ENCODE data around the gene TTC13.

DNA sequence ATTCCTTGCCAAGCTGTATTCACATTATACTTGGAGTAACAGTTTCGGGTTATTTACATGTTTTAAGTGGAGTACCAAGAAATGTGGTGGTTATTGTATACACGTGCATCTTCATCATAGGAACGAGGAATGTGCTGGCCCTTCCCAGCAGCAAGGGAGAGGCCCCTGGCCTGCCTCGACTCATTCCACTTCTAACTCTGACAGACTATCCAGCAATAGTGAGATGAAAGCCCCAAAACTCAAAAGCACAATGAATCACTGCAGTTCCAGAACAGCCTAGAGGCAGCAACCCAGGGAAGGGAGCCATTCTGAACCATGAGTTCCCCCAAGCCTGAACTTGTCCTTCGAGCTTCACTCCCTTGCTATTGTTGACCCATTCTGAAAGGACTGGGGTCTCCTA lies 38.3 kb upstream of the TTC13 start:
- TF ChIP-seq, protein P1, sequence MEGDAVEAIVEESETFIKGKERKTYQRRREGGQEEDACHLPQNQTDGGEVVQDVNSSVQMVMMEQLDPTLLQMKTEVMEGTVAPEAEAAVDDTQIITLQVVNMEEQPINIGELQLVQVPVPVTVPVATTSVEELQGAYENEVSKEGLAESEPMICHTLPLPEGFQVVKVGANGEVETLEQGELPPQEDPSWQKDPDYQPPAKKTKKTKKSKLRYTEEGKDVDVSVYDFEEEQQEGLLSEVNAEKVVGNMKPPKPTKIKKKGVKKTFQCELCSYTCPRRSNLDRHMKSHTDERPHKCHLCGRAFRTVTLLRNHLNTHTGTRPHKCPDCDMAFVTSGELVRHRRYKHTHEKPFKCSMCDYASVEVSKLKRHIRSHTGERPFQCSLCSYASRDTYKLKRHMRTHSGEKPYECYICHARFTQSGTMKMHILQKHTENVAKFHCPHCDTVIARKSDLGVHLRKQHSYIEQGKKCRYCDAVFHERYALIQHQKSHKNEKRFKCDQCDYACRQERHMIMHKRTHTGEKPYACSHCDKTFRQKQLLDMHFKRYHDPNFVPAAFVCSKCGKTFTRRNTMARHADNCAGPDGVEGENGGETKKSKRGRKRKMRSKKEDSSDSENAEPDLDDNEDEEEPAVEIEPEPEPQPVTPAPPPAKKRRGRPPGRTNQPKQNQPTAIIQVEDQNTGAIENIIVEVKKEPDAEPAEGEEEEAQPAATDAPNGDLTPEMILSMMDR (conservative IDR thresholded peaks at IDR 0.05; ENCODE audit: low read depth, low read length), result no peak
- TF ChIP-seq MXI1 (IDR thresholded peaks at IDR 0.05; ENCODE audit: borderline replicate concordance, low read depth, low read length) (no peak), RAD21 (IDR thresholded peaks at IDR 0.05; ENCODE audit: low read length) (no peak), MAFK (IDR thresholded peaks at IDR 0.05; ENCODE audit: low read depth, low read length) (no peak), POLR2A (IDR thresholded peaks at IDR 0.05; ENCODE audit: low read depth, low read length) (no peak), CHD1 (IDR thresholded peaks at IDR 0.05; ENCODE audit: low read depth, low read length) (no peak), RCOR1 (IDR thresholded peaks at IDR 0.05; ENCODE audit: insufficient replicate concordance, low read length) (no peak), RFX5 (IDR thresholded peaks at IDR 0.05; ENCODE audit: low read depth, low read length) (no peak), CEBPB (IDR thresholded peaks at IDR 0.05; ENCODE audit: low read depth, low read length) (no peak), FOS (IDR thresholded peaks at IDR 0.05; ENCODE audit: low read depth, low read length) (no peak), BHLHE40 (IDR thresholded peaks at IDR 0.05; ENCODE audit: low read depth, low read length) (no peak)
- TF ChIP-seq, protein P2, sequence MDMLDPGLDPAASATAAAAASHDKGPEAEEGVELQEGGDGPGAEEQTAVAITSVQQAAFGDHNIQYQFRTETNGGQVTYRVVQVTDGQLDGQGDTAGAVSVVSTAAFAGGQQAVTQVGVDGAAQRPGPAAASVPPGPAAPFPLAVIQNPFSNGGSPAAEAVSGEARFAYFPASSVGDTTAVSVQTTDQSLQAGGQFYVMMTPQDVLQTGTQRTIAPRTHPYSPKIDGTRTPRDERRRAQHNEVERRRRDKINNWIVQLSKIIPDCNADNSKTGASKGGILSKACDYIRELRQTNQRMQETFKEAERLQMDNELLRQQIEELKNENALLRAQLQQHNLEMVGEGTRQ (IDR thresholded peaks at IDR 0.05; ENCODE audit: low read depth, low read length), result no peak
- TF ChIP-seq, protein P3, sequence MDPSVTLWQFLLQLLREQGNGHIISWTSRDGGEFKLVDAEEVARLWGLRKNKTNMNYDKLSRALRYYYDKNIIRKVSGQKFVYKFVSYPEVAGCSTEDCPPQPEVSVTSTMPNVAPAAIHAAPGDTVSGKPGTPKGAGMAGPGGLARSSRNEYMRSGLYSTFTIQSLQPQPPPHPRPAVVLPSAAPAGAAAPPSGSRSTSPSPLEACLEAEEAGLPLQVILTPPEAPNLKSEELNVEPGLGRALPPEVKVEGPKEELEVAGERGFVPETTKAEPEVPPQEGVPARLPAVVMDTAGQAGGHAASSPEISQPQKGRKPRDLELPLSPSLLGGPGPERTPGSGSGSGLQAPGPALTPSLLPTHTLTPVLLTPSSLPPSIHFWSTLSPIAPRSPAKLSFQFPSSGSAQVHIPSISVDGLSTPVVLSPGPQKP (IDR thresholded peaks at IDR 0.05; ENCODE audit: borderline replicate concordance, low read depth, low read length), result no peak
